Tibial artery (tissue), 4 donors: Measurements from ENCODE around the gene SETBP1.

ENCODE experiments used
- DNase-seq, 2 donors: peaks; one replicate each; pipeline ENCODE4 v3.0.0-alpha.2; 2019
- H3K27ac ChIP-seq, 2 donors: fragments of 200-600 bp; sonication (generic) in 1 of 2; 1 replicate in 1 of 2; 2 replicates in 1 of 2; pipeline ENCODE4 v1.5.1; 2018 to 2019; ENCODE audit warnings: mild to moderate bottlenecking in 1 of 2
- H3K27me3 ChIP-seq, 2 donors: fragments of 200-600 bp; sonication (generic) in 1 of 2; one replicate each; pipeline versions ENCODE4 v1.5.1 to v1.6.0; 2016 to 2019
- H3K36me3 ChIP-seq, 3 donors: fragments of 200-600 bp; sonication (generic) in 2 of 3; one replicate each; pipeline ENCODE4 v1.5.1; 2016 to 2019; ENCODE audit warnings: mild to moderate bottlenecking in 2 of 3
- H3K4me1 ChIP-seq, 4 donors: fragments of 200-600 bp; sonication (generic) in 2 of 4; 1 replicate in 3 of 4; 2 replicates in 1 of 4; pipeline ENCODE4 v1.5.1; 2016 to 2019
- H3K4me3 ChIP-seq, 2 donors: fragments of 200-600 bp; sonication (generic) in 1 of 2; 1 replicate in 1 of 2; 2 replicates in 1 of 2; pipeline ENCODE4 v1.5.1; 2018 to 2019; ENCODE audit warnings: mild to moderate bottlenecking in 2 of 2
- H3K9me3 ChIP-seq, 3 donors: fragments of 200-600 bp; sonication (generic) in 1 of 3; one replicate each; pipeline ENCODE4 v1.5.1; 2016 to 2019
- CTCF ChIP-seq, 2 experiments: fragments of 200-600 bp in 1 of 2; fragments of 450-650 bp in 1 of 2; IDR thresholded peaks; one replicate each; pipeline ENCODE4 v1.5.1; 2017 to 2019; ENCODE audit warnings: antibody characterized with exemption in 2 of 2, mild to moderate bottlenecking in 1 of 2, moderate library complexity in 1 of 2
- intact Hi-C: fragments of 100-400 bp; cut with DNase I; formaldehyde crosslinking; loops from one replicate; pipeline ENCODE4 v1.15.0; 2023; ENCODE audit warnings: low total_unique reads

SETBP1 gene

GRCh38 chr18:45063246-45064038 is 382.8 kb downstream of the SETBP1 start:
- Histone ChIP-seq H3K27me3 (no peaks in the 10 kb centered on the region), H3K27ac (no peak overlapping the region), H3K4me3 (no peak overlapping the region), H3K9me3 (no peaks in the 10 kb centered on the region), H3K4me1 (peaks cover 0 to 3% (median 0%) of the 10 kb centered on the region in 4 donors), H3K36me3 (peaks cover 10 to 19% (median 14%) of the 10 kb centered on the region in 3 donors)
- no peak for TF ChIP-seq CTCF (IDR thresholded peaks at IDR 0.05)
- no peak for DNase-seq
- intact Hi-C loops: no loop called here

- H3K27ac ChIP-seq: no peak overlapping the region
- no peaks in the 10 kb centered on the region for H3K27me3 ChIP-seq
- peaks cover 10 to 19% (median 14%) of the 10 kb centered on the region in 3 donors for H3K36me3 ChIP-seq
- peaks cover 0 to 3% (median 0%) of the 10 kb centered on the region in 4 donors for H3K4me1 ChIP-seq
- H3K9me3 ChIP-seq: no peaks in the 10 kb centered on the region
- intact Hi-C loops: no loop called here
- no peak for DNase-seq
- H3K4me3 ChIP-seq: no peak overlapping the region
- no peak for TF ChIP-seq CTCF (IDR thresholded peaks at IDR 0.05)
These were observed 385.5 kb downstream of the SETBP1 start for GRCh38 chr18:45066210-45066609.

GRCh38 chr18:45066886-45067285 is 386.2 kb downstream of the SETBP1 start:
- no peak overlapping the region for H3K27ac ChIP-seq
- no peak overlapping the region for H3K4me3 ChIP-seq
- H3K9me3 ChIP-seq: no peaks in the 10 kb centered on the region
- TF ChIP-seq CTCF (IDR thresholded peaks at IDR 0.05): no peak
- H3K27me3 ChIP-seq: no peaks in the 10 kb centered on the region
- DNase-seq: no peak
- H3K4me1 ChIP-seq: peaks cover 0 to 3% (median 0%) of the 10 kb centered on the region in 4 donors
- intact Hi-C loops: no loop called here
- peaks cover 10 to 19% (median 14%) of the 10 kb centered on the region in 3 donors for H3K36me3 ChIP-seq

- Histone ChIP-seq H3K9me3 (no peaks in the 10 kb centered on the region), H3K4me1 (peaks cover 0 to 3% (median 0%) of the 10 kb centered on the region in 4 donors), H3K36me3 (peaks cover 6 to 10% (median 7%) of the 10 kb centered on the region in 3 donors), H3K27me3 (no peaks in the 10 kb centered on the region), H3K4me3 (no peak overlapping the region), H3K27ac (no peak overlapping the region)
- DNase-seq: no peak
- no peak for TF ChIP-seq CTCF (IDR thresholded peaks at IDR 0.05)
- intact Hi-C loops: no loop called here
These were observed 387.9 kb downstream of the SETBP1 start for GRCh38 chr18:45068400-45069094.

GRCh38 chr18:45069546-45069945 is 388.9 kb downstream of the SETBP1 start:
- H3K9me3 ChIP-seq: no peaks in the 10 kb centered on the region
- H3K27ac ChIP-seq: no peak overlapping the region
- DNase-seq: no peak
- intact Hi-C loops: no loop called here
- peaks cover 0 to 4% (median 0%) of the 10 kb centered on the region in 3 donors for H3K36me3 ChIP-seq
- no peaks in the 10 kb centered on the region for H3K27me3 ChIP-seq
- H3K4me1 ChIP-seq: peaks cover 0 to 3% (median 0%) of the 10 kb centered on the region in 4 donors
- no peak for TF ChIP-seq CTCF (IDR thresholded peaks at IDR 0.05)
- H3K4me3 ChIP-seq: no peak overlapping the region
